HepG2 (cell line): Measurements from ENCODE around the gene TRAF3. TPM values are rescaled to one million over a fixed set of nuclear protein-coding genes. Genes with fewer than 3 reads are reported as not detected.

Source experiments
- AGO1 ChIP-seq: fragments of 200-400 bp; formaldehyde crosslinking; IDR thresholded peaks from 2 replicates; pipeline ENCODE4 v1.6.1; 2017; ENCODE audit warnings: mild to moderate bottlenecking, low read depth, low read length, moderate library complexity; ENCODE audit not compliant: poor library complexity, severe bottlenecking
- ATRX ChIP-seq: sonication (generic); formaldehyde crosslinking; IDR thresholded peaks from 2 replicates; pipeline ENCODE4 v1.4.0; 2020; ENCODE audit warnings: missing genetic modification reagents, borderline replicate concordance
- BRCA1 ChIP-seq: sonication (generic); formaldehyde crosslinking; IDR thresholded peaks from 2 replicates; pipeline ENCODE4 v1.4.0; 2020; ENCODE audit warnings: missing genetic modification reagents
- DR1 ChIP-seq: sonication (generic); formaldehyde crosslinking; IDR thresholded peaks from 2 replicates; pipeline ENCODE4 v1.8.0; 2021; ENCODE audit warnings: mild to moderate bottlenecking, missing genetic modification reagents, inconsistent platforms
- GMEB2 ChIP-seq: IDR thresholded peaks from 2 replicates; pipeline ENCODE4 v1.6.1; 2016; ENCODE audit warnings: missing biosample characterization, missing genetic modification reagents, low read depth
- HES4 ChIP-seq: sonication (generic); formaldehyde crosslinking; IDR thresholded peaks from 2 replicates; pipeline ENCODE4 v1.9.0; 2021; ENCODE audit warnings: mild to moderate bottlenecking, missing genetic modification reagents, borderline replicate concordance
- HHEX ChIP-seq: IDR thresholded peaks from 2 replicates; pipeline ENCODE4 v1.6.1; 2016; ENCODE audit warnings: control low read depth
- REST ChIP-seq, 2 experiments: IDR thresholded peaks; 2 replicates each; pipeline ENCODE4 v1.6.1; 2011 to 2012; ENCODE audit warnings: low read length in 2 of 2, borderline replicate concordance in 1 of 2, low read depth in 1 of 2, mild to moderate bottlenecking in 1 of 2, moderate library complexity in 1 of 2
- SAP130 ChIP-seq: IDR thresholded peaks from 2 replicates; pipeline ENCODE4 v1.6.1; 2016; ENCODE audit warnings: low read depth
- TFAP4 ChIP-seq: sonication (generic); IDR thresholded peaks from 2 replicates; pipeline ENCODE4 v1.6.1; 2016; ENCODE audit warnings: low read depth, borderline replicate concordance
- TP53 ChIP-seq: sonication (generic); formaldehyde crosslinking; conservative IDR thresholded peaks from 2 replicates; pipeline ENCODE4 v1.4.0; 2020; ENCODE audit warnings: missing genetic modification reagents
- YEATS4 ChIP-seq: sonication (generic); formaldehyde crosslinking; IDR thresholded peaks from 2 replicates; pipeline ENCODE4 v1.4.0; 2020; ENCODE audit warnings: missing genetic modification reagents, borderline replicate concordance
- ZBTB20 ChIP-seq: sonication (generic); formaldehyde crosslinking; IDR thresholded peaks from 2 replicates; pipeline ENCODE4 v1.8.1; 2023; ENCODE audit warnings: missing genetic modification reagents, low read depth, mild to moderate bottlenecking, borderline replicate concordance
- ZFP36L2 ChIP-seq: sonication (generic); formaldehyde crosslinking; IDR thresholded peaks from 2 replicates; pipeline ENCODE4 v1.4.0; 2020; ENCODE audit warnings: missing genetic modification reagents
- ZMYM3 ChIP-seq: sonication (generic); formaldehyde crosslinking; IDR thresholded peaks from 2 replicates; pipeline ENCODE4 v1.5.1; 2020; ENCODE audit warnings: mild to moderate bottlenecking, missing genetic modification reagents
- ZNF18 ChIP-seq: sonication (generic); formaldehyde crosslinking; IDR thresholded peaks from 2 replicates; pipeline ENCODE4 v1.8.0; 2022; ENCODE audit warnings: mild to moderate bottlenecking, missing genetic modification reagents; ENCODE audit not compliant: insufficient replicate concordance
- ZNF329 ChIP-seq: sonication (generic); formaldehyde crosslinking; IDR thresholded peaks from 2 replicates; pipeline ENCODE4 v1.9.0; 2021; ENCODE audit warnings: low read depth, mild to moderate bottlenecking, missing genetic modification reagents
- ZNF484 ChIP-seq: sonication (generic); formaldehyde crosslinking; IDR thresholded peaks from 2 replicates; pipeline ENCODE4 v1.5.1; 2020; ENCODE audit warnings: mild to moderate bottlenecking, low read depth, missing genetic modification reagents, borderline replicate concordance
- ZNF576 ChIP-seq: sonication (generic); formaldehyde crosslinking; IDR thresholded peaks from 2 replicates; pipeline ENCODE4 v1.4.0; 2020; ENCODE audit warnings: mild to moderate bottlenecking, missing genetic modification reagents
- ZNF589 ChIP-seq: sonication (generic); formaldehyde crosslinking; conservative IDR thresholded peaks from 2 replicates; pipeline ENCODE4 v1.8.0; 2022; ENCODE audit warnings: mild to moderate bottlenecking, moderate library complexity, missing genetic modification reagents
- ZNF629 ChIP-seq: sonication (generic); formaldehyde crosslinking; conservative IDR thresholded peaks from 2 replicates; pipeline ENCODE4 v1.5.0; 2020; ENCODE audit warnings: missing genetic modification reagents
- ZNF773 ChIP-seq: sonication (generic); formaldehyde crosslinking; IDR thresholded peaks from 2 replicates; pipeline ENCODE4 v1.4.0; 2020; ENCODE audit warnings: missing genetic modification reagents, borderline replicate concordance
- polyA plus RNA-seq, 8 experiments: library from polyadenylated mRNA; depleted of rRNA in 3 of 8; stranded (reverse) in 7 of 8; unstranded in 1 of 8; fragments of >200 nt; fragmentation: Illumina TruSeq in 4 of 8; extraction: Trizol in 4 of 8; gene quantifications; 2 replicates each; pipeline versions ENCODE4 v1.2.1 to v1.2.3, GENCODE V29; 2011 to 2016; ENCODE audit warnings: low read depth in 4 of 8, missing spikeins in 1 of 8, mixed read lengths in 1 of 8; ENCODE audit not compliant: insufficient read depth in 1 of 8
- total RNA-seq, 5 experiments: library from RNA; depleted of rRNA; stranded (reverse); fragments of >200 nt; fragmentation: Illumina TruSeq; extraction: Trizol; gene quantifications; 2 replicates each; pipeline ENCODE4 v1.2.3, GENCODE V29; 2016; ENCODE audit warnings: low read depth in 1 of 5

The TRAF3 gene
- total and polyA plus RNA-seq, 2 of the 13 experiments (the other 11 are each of a cell fraction or from before 2014, with no cell fraction given), result 6.9 to 12.2 TPM

GRCh38 chr14:102922490-102923200 is 145.4 kb downstream of the TRAF3 start, which contains the start of gene AMN (continued):
- TF ChIP-seq ZNF773 (no peak), BRCA1 (CRISPR knock-in tag) (no peak), SAP130 (CRISPR knock-in tag) (peak; percentile 87), ZNF18 (CRISPR knock-in tag) (peak; percentile 22), ZMYM3 (peak; percentile 92), ZNF329 (CRISPR knock-in tag) (peak; percentile 75), ZFP36L2 (no peak), HES4 (CRISPR knock-in tag) (peak; percentile 63; the same call in 1 of the 2 replicates), ZNF589 (CRISPR knock-in tag) (no peak), HHEX (CRISPR knock-in tag) (no peak), TP53 (no peak), ZNF576 (CRISPR knock-in tag) (no peak), DR1 (peak; percentile 47; the same call in 1 of the 2 replicates), AGO1 (no peak), ZBTB20 (no peak), TFAP4 (no peak), YEATS4 (CRISPR knock-in tag) (peak; percentile 95), GMEB2 (CRISPR knock-in tag) (no peak), ZNF484 (CRISPR knock-in tag) (no peak; the same call in 1 of the 2 replicates), ZNF629 (CRISPR knock-in tag) (peak; percentile 99), REST (IDR thresholded peaks at IDR 0.05; ENCODE audit: borderline replicate concordance in 1 of 2, low read depth in 1 of 2, low read length in 2 of 2) (no peak), ATRX (CRISPR knock-in tag) (no peak)
